Lower lobe of right lung (tissue), 2 donors: Measurements from ENCODE around the gene DSTN. TPM values are rescaled to one million over a fixed set of nuclear protein-coding genes. Genes with fewer than 3 reads are reported as not detected.

Experiments used
- ATAC-seq, 2 donors: fragments of 200-7000 bp; cut with Tn5 transposase; one replicate each; pipeline ENCODE4 v1.9.1; 2020 to 2022; ENCODE audit warnings: mild to moderate bottlenecking in 2 of 2, moderate library complexity in 2 of 2
- DNase-seq: peaks from one replicate; pipeline ENCODE4 v3.0.0-alpha.2; 2020
- H3K27ac ChIP-seq: fragments of 200-600 bp; one replicate; pipeline ENCODE4 v1.8.0; 2022
- H3K27me3 ChIP-seq: fragments of 200-600 bp; one replicate; pipeline ENCODE4 v1.8.0; 2022; ENCODE audit warnings: low read depth
- H3K36me3 ChIP-seq: fragments of 200-600 bp; one replicate; pipeline ENCODE4 v1.8.0; 2022; ENCODE audit warnings: mild to moderate bottlenecking
- H3K4me1 ChIP-seq: fragments of 200-600 bp; one replicate; pipeline ENCODE4 v1.8.0; 2022
- H3K4me3 ChIP-seq: fragments of 200-600 bp; one replicate; pipeline ENCODE4 v1.8.0; 2022; ENCODE audit warnings: mild to moderate bottlenecking
- H3K9me3 ChIP-seq: fragments of 200-600 bp; one replicate; pipeline ENCODE4 v1.8.0; 2022
- intact Hi-C: fragments of 100-400 bp; cut with DNase I; formaldehyde crosslinking; loops from one replicate; pipeline ENCODE4 v1.11.0; 2022
- long read RNA-seq: library from polyadenylated mRNA; unstranded; transcript quantifications from one replicate; pipeline ENCODE4 v2.0.0, GENCODE V29; 2021
- total RNA-seq: library from RNA; stranded (reverse); fragmentation: NEBNext Ultra II Directional; extraction: Animal tissue kit (Norgen Biotek cat#: 25700); gene quantifications from one replicate; pipeline ENCODE4 v1.2.1, GENCODE V29; 2021
- TF ChIP-seq, protein P1 (sequence below): fragments of 200-600 bp; IDR thresholded peaks from one replicate; pipeline ENCODE4 v1.8.0; 2022; ENCODE audit warnings: antibody characterized with exemption, mild to moderate bottlenecking
- donor health status: DM: no; HTN: yes; CAD: no; lungs with severe emphysema.

Gene DSTN
- 347 TPM for total RNA-seq
- long read RNA-seq, transcript DSTN-203 (5 exons, 1,853 nt), result minor isoform, 16 of 671 reads
- long read RNA-seq, transcript DSTN-201 (4 exons, 3,617 nt), result major isoform, 597 of 671 reads
- long read RNA-seq, partial matches to known transcripts, result 24 of 671 reads
- long read RNA-seq, other reads (novel, unspliced or antisense), result 34 of 671 reads

DNA sequence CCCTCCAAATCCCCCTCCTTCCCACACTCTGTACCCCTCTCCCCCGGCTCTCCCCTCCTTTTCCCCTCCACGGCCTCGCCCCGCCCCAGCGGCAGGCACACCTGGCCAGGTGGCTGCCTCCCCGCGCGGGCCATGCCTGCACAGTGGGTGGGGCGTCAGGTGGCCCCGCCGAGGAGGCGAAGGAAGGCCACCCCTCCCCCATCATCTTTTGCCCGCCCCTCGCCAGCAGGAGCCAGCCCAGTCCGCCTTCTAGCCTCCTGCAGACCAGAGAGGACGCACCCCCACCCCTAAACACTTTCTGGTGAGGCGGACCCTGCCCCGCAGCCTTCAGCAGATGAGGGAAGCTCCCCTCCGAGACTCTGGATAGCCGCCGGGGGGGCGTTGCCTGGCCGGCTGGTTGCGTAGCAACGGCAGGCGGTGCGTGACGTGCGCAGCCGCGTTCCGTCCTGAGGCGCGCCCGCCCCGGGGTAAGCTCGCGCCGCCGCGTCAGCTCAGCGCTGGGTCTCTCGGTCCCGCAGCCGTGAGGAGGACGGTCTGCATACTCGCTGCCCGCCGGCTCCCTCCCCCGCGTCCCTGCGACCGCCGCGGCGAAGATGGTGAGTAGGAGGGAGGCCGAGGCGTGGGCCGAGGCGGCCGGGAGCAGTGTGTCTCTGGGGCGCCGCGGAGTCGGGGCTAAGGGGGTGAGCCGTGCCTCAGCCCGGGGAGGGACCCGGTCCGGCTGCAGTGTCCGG lies at the start of gene DSTN:
Gene DSTN (plus strand): TSS at position 460 of the 731 bp plus-strand sequence. CDS start 134 bp downstream, at position 594.
- peak; percentile 95 for DNase-seq
- ATAC-seq, result peak; percentile 93 to 95
- H3K4me1 ChIP-seq, result peaks cover 53% of the 10 kb centered on the region
- intact Hi-C loops, result no loop called here
- H3K27ac ChIP-seq, result peak within 1 kb of the TSS; percentile 100
- H3K9me3 ChIP-seq, result no peaks in the 10 kb centered on the region
- TF ChIP-seq, protein P1, sequence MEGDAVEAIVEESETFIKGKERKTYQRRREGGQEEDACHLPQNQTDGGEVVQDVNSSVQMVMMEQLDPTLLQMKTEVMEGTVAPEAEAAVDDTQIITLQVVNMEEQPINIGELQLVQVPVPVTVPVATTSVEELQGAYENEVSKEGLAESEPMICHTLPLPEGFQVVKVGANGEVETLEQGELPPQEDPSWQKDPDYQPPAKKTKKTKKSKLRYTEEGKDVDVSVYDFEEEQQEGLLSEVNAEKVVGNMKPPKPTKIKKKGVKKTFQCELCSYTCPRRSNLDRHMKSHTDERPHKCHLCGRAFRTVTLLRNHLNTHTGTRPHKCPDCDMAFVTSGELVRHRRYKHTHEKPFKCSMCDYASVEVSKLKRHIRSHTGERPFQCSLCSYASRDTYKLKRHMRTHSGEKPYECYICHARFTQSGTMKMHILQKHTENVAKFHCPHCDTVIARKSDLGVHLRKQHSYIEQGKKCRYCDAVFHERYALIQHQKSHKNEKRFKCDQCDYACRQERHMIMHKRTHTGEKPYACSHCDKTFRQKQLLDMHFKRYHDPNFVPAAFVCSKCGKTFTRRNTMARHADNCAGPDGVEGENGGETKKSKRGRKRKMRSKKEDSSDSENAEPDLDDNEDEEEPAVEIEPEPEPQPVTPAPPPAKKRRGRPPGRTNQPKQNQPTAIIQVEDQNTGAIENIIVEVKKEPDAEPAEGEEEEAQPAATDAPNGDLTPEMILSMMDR, result no peak
- peaks cover 6% of the 10 kb centered on the region for H3K36me3 ChIP-seq
- H3K4me3 ChIP-seq, result peak within 1 kb of the TSS; percentile 97
- H3K27me3 ChIP-seq, result no peaks in the 10 kb centered on the region

DNA sequence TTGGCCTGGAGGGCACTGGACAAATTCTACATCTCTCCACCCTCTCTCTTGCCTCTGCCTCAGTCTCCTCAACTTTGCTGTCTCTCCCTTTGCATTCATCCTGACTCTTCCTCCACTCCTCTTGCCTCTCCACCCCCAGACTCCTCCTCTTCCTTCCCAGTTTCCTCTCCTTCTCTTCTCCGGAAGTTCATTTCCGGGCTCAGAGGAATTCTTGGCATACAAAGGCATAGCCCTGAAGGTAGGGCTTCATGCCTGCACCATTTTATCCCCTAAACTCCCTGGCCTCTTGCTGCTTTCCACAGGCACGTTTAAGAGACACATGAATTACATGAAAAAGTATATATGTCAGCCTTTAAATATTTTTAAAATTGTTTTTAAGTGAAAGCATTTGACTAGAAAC lies 49.3 kb upstream of the DSTN start:
- DNase-seq, result no peak
- Histone ChIP-seq H3K27ac (no peak overlapping the region), H3K4me3 (no peak overlapping the region), H3K36me3 (no peaks in the 10 kb centered on the region), H3K9me3 (no peaks in the 10 kb centered on the region), H3K4me1 (no peaks in the 10 kb centered on the region), H3K27me3 (no peaks in the 10 kb centered on the region)
- no peak for ATAC-seq
- TF ChIP-seq, protein P1, result no peak
- intact Hi-C loops, result no loop called here

DNA sequence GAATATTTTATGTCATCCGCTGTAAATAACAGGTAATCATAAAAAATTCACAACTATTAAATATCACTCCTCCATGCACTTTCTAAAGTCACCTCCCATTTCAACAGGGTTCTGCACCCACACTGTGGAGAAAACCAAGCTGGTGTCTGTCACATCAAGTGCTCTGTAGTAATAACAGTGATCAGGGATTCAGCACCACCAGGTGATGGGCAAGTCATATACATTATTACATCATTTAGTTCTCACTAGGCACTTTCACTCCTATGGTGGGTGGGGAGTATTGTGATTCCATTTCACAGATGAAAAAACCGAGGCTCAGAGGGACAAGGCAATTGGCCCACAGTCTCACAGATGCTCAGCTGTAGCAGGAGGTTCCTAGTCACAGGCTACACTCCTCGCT lies 47.3 kb upstream of the DSTN start:
- TF ChIP-seq, protein P1, result no peak
- intact Hi-C loops, result no loop called here
- Histone ChIP-seq H3K27me3 (no peaks in the 10 kb centered on the region), H3K4me1 (no peaks in the 10 kb centered on the region), H3K27ac (no peak overlapping the region), H3K4me3 (no peak overlapping the region), H3K9me3 (no peaks in the 10 kb centered on the region), H3K36me3 (no peaks in the 10 kb centered on the region)
- DNase-seq (no peak), ATAC-seq (no peak)

DNA sequence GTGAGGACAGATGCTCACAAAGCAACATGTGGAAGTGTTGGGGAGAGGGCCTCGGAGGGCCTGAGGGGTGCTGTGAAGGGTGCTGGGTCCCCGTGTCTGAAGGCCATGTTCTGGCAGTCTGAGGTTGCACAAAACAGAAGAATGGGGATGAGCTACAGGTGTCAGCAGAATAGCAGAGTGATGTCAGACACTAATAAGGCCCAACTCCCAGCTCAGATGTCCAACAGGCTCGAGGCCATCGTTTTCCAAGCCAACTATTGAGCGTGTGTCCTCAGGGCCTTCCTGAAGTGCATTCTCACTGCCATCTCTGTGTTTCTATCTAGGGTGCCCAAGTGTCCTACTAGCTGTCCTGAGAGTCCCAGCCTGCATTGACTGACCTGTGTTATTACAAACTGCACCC lies 46.5 kb upstream of the DSTN start:
- DNase-seq, result no peak

DNA sequence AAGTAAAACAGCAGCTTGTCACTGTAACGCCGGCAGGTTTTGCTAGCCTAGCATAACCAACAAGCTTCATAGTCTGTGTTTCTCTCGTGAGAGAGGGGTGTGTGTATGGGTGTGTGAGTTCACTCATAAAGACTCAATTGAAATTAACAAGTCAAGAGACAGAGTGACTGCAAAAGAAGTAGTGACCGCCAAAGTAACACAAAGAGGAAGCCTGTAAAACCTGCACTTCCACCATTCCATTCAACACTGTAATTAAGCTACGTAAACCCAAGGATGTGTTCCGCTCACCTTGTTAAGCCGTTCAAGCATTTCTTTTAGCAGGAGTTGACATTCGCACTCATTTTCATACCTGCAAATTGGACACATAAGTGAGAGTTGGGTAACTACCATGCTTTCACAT lies 45.3 kb upstream of the DSTN start:
- no peak for ATAC-seq
- DNase-seq, result no peak
- no peak overlapping the region for H3K27ac ChIP-seq
- no peaks in the 10 kb centered on the region for H3K36me3 ChIP-seq
- no peaks in the 10 kb centered on the region for H3K4me1 ChIP-seq
- TF ChIP-seq, protein P1, result no peak
- H3K27me3 ChIP-seq, result no peaks in the 10 kb centered on the region
- intact Hi-C loops, result no loop called here
- no peak overlapping the region for H3K4me3 ChIP-seq
- no peaks in the 10 kb centered on the region for H3K9me3 ChIP-seq

More for the DNA sequence above, 46.5 kb upstream of the DSTN start:
- ATAC-seq, result no peak
- intact Hi-C loops, result no loop called here
- Histone ChIP-seq H3K4me1 (no peaks in the 10 kb centered on the region), H3K27me3 (no peaks in the 10 kb centered on the region), H3K4me3 (no peak overlapping the region), H3K27ac (no peak overlapping the region), H3K9me3 (no peaks in the 10 kb centered on the region), H3K36me3 (no peaks in the 10 kb centered on the region)
- TF ChIP-seq, protein P1, result no peak
